Adrenal gland (tissue), 12 donors: ENCODE measurements around the gene RPL19. TPM values are rescaled to one million over a fixed set of nuclear protein-coding genes. Genes with fewer than 3 reads are reported as not detected.

ENCODE experiments used
- DNase-seq, 7 donors: peaks; one replicate each; pipeline ENCODE4 v3.0.0-alpha.2; 2019 to 2020
- H3K27ac ChIP-seq, 5 donors: fragments of 200-600 bp; sonication (generic) in 4 of 5; 1 replicate in 3 of 5; 2 replicates in 2 of 5; pipeline versions ENCODE4 v1.5.1 to v1.8.0; 2016 to 2020; ENCODE audit warnings: mild to moderate bottlenecking in 1 of 5
- H3K27me3 ChIP-seq: fragments of 200-600 bp; 2 replicates; pipeline ENCODE4 v1.8.0; 2021
- H3K36me3 ChIP-seq, 2 donors: fragments of 200-600 bp; replicated peaks in 1 of 2; 1 replicate in 1 of 2; 2 replicates in 1 of 2; pipeline versions ENCODE4 v1.5.1 to v1.8.0; 2018 to 2022
- H3K4me1 ChIP-seq, 2 donors: fragments of 200-600 bp; replicated peaks in 1 of 2; 1 replicate in 1 of 2; 2 replicates in 1 of 2; pipeline versions ENCODE4 v1.5.1 to v1.8.0; 2018 to 2021
- H3K4me3 ChIP-seq, 4 donors: fragments of 200-600 bp; sonication (generic) in 3 of 4; one replicate each; pipeline ENCODE4 v1.5.1; 2016 to 2018
- H3K9me3 ChIP-seq, 3 donors: fragments of 200-600 bp; sonication (generic) in 1 of 3; replicated peaks in 1 of 3; 1 replicate in 2 of 3; 2 replicates in 1 of 3; pipeline versions ENCODE4 v1.5.1 to v1.8.0; 2016 to 2021
- POLR2A ChIP-seq, 2 donors: fragments of 450-650 bp; IDR thresholded peaks; one replicate each; pipeline ENCODE4 v1.6.1; 2017; ENCODE audit warnings: antibody characterized with exemption in 2 of 2, mild to moderate bottlenecking in 2 of 2, moderate library complexity in 1 of 2
- whole genome bisulfite sequencing, 4 donors: extraction: QIAGEN DNeasy Blood & Tissue Kit in 2 of 4; methylation state at CpG; one replicate each; pipeline versions ENCODE4 v1.1.5 to v1.1.7; 2013 to 2017; 5-methylcytosine and 5-hydroxymethylcytosine counted together
- intact Hi-C, 2 donors: fragments of 100-400 bp; cut with DNase I; formaldehyde crosslinking; loops; one replicate each; pipeline versions ENCODE4 v1.14.1 to v1.15.0; 2022 to 2023
- polyA plus RNA-seq, 3 donors: library from polyadenylated mRNA; stranded (reverse); fragments of 200-250 nt in 2 of 3; fragments of 350-450 nt in 1 of 3; fragmentation: Illumina TruSeq in 1 of 3; extraction: RNeasy Lipid Tissue Mini Kit (QIAGEN cat#74804) in 1 of 3; gene quantifications; one replicate each; pipeline ENCODE4 v1.2.3, GENCODE V29; 2013 to 2014
- total RNA-seq, 9 donors: library from RNA; depleted of rRNA in 4 of 9; stranded (reverse); fragments of >200 nt in 4 of 9; fragments of 120-200 nt in 1 of 9; fragmentation: NEBNext Ultra II Directional in 1 of 9; extraction: Animal tissue kit (Norgen Biotek cat#: 25700) in 1 of 9; gene quantifications; one replicate each; pipeline versions ENCODE4 v1.1.0 to v1.2.4, GENCODE V29; 2013 to 2023
- TF ChIP-seq, protein P1 (sequence below), 6 experiments: fragments of 450-650 bp in 4 of 6; fragments of 200-600 bp in 2 of 6; sonication (generic) in 1 of 6; IDR thresholded peaks; 1 replicate in 5 of 6; 2 replicates in 1 of 6; pipeline versions ENCODE4 v1.5.1 to v1.8.0; 2016 to 2021; ENCODE audit warnings: antibody characterized with exemption in 6 of 6, mild to moderate bottlenecking in 2 of 6, moderate library complexity in 1 of 6
- donor health status: healthy with polysubstance abuse.
- donor health status: Bipolar disorder and iron deficiency.
- donor health status: DM: yes; HTN: yes; CAD: no.
- donor health status: DM: no; HTN: no; CAD: no.
- donor health status: DM: no; HTN: no; CAD: no.
- donor health status: DM: yes; HTN: yes; CAD: no.

Gene RPL19
- total and polyA plus RNA-seq, 12 donors, result 1,513 to 4,908 (median 2,461) TPM

DNA sequence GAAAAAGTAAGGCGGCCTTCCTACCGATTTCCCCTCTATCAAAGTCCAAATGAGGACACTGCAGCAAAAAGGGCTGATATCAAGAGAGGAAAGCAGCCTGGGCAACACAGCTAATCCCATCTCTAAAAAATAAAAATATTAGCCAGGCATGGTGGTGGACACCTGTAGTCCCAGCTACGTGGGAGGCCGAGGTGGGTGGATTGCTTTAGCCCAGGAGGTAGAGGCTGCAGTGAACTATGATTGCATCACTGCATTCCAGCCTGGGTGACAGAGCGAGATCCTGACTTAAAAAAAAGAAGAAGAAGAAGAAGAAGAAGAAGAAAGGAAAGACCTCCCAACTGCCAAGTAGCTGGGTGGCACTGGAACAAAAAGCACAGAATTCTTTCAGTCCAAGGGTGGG, 17.0 kb upstream of the RPL19 start:
- no peaks in the 10 kb centered on the region for H3K27me3 ChIP-seq
- H3K27ac ChIP-seq, result no peak overlapping the region
- TF ChIP-seq, protein P1, sequence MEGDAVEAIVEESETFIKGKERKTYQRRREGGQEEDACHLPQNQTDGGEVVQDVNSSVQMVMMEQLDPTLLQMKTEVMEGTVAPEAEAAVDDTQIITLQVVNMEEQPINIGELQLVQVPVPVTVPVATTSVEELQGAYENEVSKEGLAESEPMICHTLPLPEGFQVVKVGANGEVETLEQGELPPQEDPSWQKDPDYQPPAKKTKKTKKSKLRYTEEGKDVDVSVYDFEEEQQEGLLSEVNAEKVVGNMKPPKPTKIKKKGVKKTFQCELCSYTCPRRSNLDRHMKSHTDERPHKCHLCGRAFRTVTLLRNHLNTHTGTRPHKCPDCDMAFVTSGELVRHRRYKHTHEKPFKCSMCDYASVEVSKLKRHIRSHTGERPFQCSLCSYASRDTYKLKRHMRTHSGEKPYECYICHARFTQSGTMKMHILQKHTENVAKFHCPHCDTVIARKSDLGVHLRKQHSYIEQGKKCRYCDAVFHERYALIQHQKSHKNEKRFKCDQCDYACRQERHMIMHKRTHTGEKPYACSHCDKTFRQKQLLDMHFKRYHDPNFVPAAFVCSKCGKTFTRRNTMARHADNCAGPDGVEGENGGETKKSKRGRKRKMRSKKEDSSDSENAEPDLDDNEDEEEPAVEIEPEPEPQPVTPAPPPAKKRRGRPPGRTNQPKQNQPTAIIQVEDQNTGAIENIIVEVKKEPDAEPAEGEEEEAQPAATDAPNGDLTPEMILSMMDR (IDR thresholded peaks at IDR 0.05), result no peak
- no peak for TF ChIP-seq POLR2A (IDR thresholded peaks at IDR 0.05)
- intact Hi-C loops, result no loop called here
- no peaks in the 10 kb centered on the region for H3K4me1 ChIP-seq
- 90 to 98% (median 94%) methylated on average over 5 of the region's 5 CpGs for WGBS, 4 donors
- no peak overlapping the region for H3K4me3 ChIP-seq
- H3K36me3 ChIP-seq, result peaks cover 0 to 30% of the 10 kb centered on the region in 2 donors
- DNase-seq, result no peak
- no peaks in the 10 kb centered on the region for H3K9me3 ChIP-seq

GRCh38 chr17:39183720-39184119, 16.4 kb upstream of the RPL19 start:
- Histone ChIP-seq H3K9me3 (no peaks in the 10 kb centered on the region), H3K4me1 (no peaks in the 10 kb centered on the region), H3K36me3 (peaks cover 0 to 36% of the 10 kb centered on the region in 2 donors), H3K27me3 (no peaks in the 10 kb centered on the region), H3K27ac (no peak overlapping the region), H3K4me3 (no peak overlapping the region)
- no peak for DNase-seq
- WGBS, 4 donors, result 83 to 94% (median 92%) methylated on average over 9 to 10 of the region's 10 CpGs
- intact Hi-C loops, result no loop called here
- TF ChIP-seq, protein P1 (IDR thresholded peaks at IDR 0.05), result no peak
- TF ChIP-seq POLR2A (IDR thresholded peaks at IDR 0.05), result no peak

- no peak for DNase-seq
- no peak overlapping the region for H3K4me3 ChIP-seq
- TF ChIP-seq POLR2A (IDR thresholded peaks at IDR 0.05), result no peak
- TF ChIP-seq, protein P1 (IDR thresholded peaks at IDR 0.05), result no peak
- H3K36me3 ChIP-seq, result peaks cover 0 to 42% of the 10 kb centered on the region in 2 donors
- intact Hi-C loops, result no loop called here
- no peaks in the 10 kb centered on the region for H3K9me3 ChIP-seq
- H3K27ac ChIP-seq, result no peak overlapping the region
- no peaks in the 10 kb centered on the region for H3K4me1 ChIP-seq
- 92 to 94% (median 93%) methylated on average over 10 to 15 of the region's 15 CpGs for WGBS, 4 donors
- H3K27me3 ChIP-seq, result no peaks in the 10 kb centered on the region
Measured at GRCh38 chr17:39186481-39187002, 13.5 kb upstream of the RPL19 start.

- WGBS, 4 donors, result 91 to 93% (median 93%) methylated on average over 9 of the region's 9 CpGs
Measured at GRCh38 chr17:39187152-39187830, 12.8 kb upstream of the RPL19 start.

More at GRCh38 chr17:39187152-39187830, 12.8 kb upstream of the RPL19 start:
- TF ChIP-seq POLR2A (IDR thresholded peaks at IDR 0.05), result no peak
- TF ChIP-seq, protein P1 (IDR thresholded peaks at IDR 0.05), result no peak
- intact Hi-C loops, result no loop called here
- Histone ChIP-seq H3K27ac (no peak overlapping the region), H3K4me1 (no peaks in the 10 kb centered on the region), H3K36me3 (peaks cover 0 to 44% of the 10 kb centered on the region in 2 donors), H3K9me3 (no peaks in the 10 kb centered on the region), H3K4me3 (no peak overlapping the region), H3K27me3 (no peaks in the 10 kb centered on the region)
- DNase-seq, result no peak
